IMR-90 (cell line): ENCODE results near the gene GUCY2C. TPM values are rescaled to one million over a fixed set of nuclear protein-coding genes. Genes with fewer than 3 reads are reported as not detected.

ENCODE experiments used
- ATAC-seq: fragments of 200-7000 bp; cut with Tn5 transposase; 2 replicates; pipeline ENCODE4 v1.9.1; 2020; ENCODE audit warnings: low read depth, mild to moderate bottlenecking, moderate library complexity
- BruUV-seq: library from RNA; stranded (reverse); fragments of 400-500 nt; replicated peaks from 2 replicates; lab custom pipeline; 2021; lab: Mats Ljungman, UMichigan
- CTCF ChIA-PET: fragments of 300-600 bp; formaldehyde crosslinking; extraction: SDS; loops from one replicate; lab custom pipeline; 2021; ENCODE audit warnings: antibody characterized with exemption; lab: Yijun Ruan, JAX
- POLR2A ChIA-PET: fragments of 300-600 bp; sonication (Branson Sonifier 250); formaldehyde crosslinking; loops from one replicate; lab custom pipeline; 2022; ENCODE audit warnings: antibody characterized with exemption; ENCODE audit not compliant: unreplicated experiment; lab: Charles Lee
- DNase-seq: peaks from one replicate; pipeline ENCODE4 v3.0.0; 2013
- H2AFZ ChIP-seq: replicated peaks from 2 replicates; pipeline ENCODE3; 2013; ENCODE audit warnings: low read length, mild to moderate bottlenecking; ENCODE audit not compliant: poor library complexity
- H2AK5ac ChIP-seq: 2 replicates; pipeline ENCODE4 v1.6.1; 2013; ENCODE audit warnings: low read depth, low read length, inconsistent platforms
- H2AK9ac ChIP-seq: replicated peaks from 2 replicates; pipeline ENCODE3; 2013; ENCODE audit warnings: mild to moderate bottlenecking, low read depth, low read length, moderate library complexity; ENCODE audit not compliant: poor library complexity
- H2BK120ac ChIP-seq: 2 replicates; pipeline ENCODE4 v1.6.1; 2013; ENCODE audit warnings: low read depth, low read length, inconsistent platforms
- H2BK15ac ChIP-seq: 3 replicates; pipeline ENCODE4 v1.6.1; 2013; ENCODE audit warnings: low read depth, low read length, inconsistent platforms
- H2BK20ac ChIP-seq: 2 replicates; pipeline ENCODE4 v1.6.1; 2013; ENCODE audit warnings: low read depth, mild to moderate bottlenecking, inconsistent platforms, low read length, moderate library complexity
- H2BK5ac ChIP-seq: 2 replicates; pipeline ENCODE4 v1.6.1; 2013; ENCODE audit warnings: mild to moderate bottlenecking, low read depth, low read length, inconsistent platforms; ENCODE audit not compliant: poor library complexity, severe bottlenecking
- H3K14ac ChIP-seq: replicated peaks from 2 replicates; pipeline ENCODE4 v1.6.1; 2013; ENCODE audit warnings: low read depth, low read length, inconsistent platforms
- H3K18ac ChIP-seq: 2 replicates; pipeline ENCODE4 v1.6.1; 2013; ENCODE audit warnings: low read depth, low read length, control low read depth
- H3K23ac ChIP-seq: 2 replicates; pipeline ENCODE4 v1.6.1; 2013; ENCODE audit warnings: low read depth, low read length, inconsistent platforms
- H3K27ac ChIP-seq: 2 replicates; pipeline ENCODE4 v1.5.1; 2013; ENCODE audit warnings: mild to moderate bottlenecking, control low read depth, low read length; ENCODE audit not compliant: insufficient read depth
- H3K27me3 ChIP-seq: 2 replicates; pipeline ENCODE4 v1.6.1; 2013; ENCODE audit warnings: low read length; ENCODE audit not compliant: control insufficient read depth, insufficient read depth
- H3K36me3 ChIP-seq: 2 replicates; pipeline ENCODE4 v1.6.1; 2013; ENCODE audit warnings: low read length, mixed read lengths; ENCODE audit not compliant: control insufficient read depth, insufficient read depth
- H3K4ac ChIP-seq: 2 replicates; pipeline ENCODE4 v1.6.1; 2013; ENCODE audit warnings: low read depth, low read length, inconsistent platforms
- H3K4me1 ChIP-seq: 2 replicates; pipeline ENCODE4 v1.6.1; 2013; ENCODE audit warnings: low read length, mixed read lengths; ENCODE audit not compliant: control insufficient read depth, insufficient read depth
- H3K4me2 ChIP-seq: 2 replicates; pipeline ENCODE4 v1.6.1; 2013; ENCODE audit warnings: low read depth, mild to moderate bottlenecking, control low read depth, low read length, moderate library complexity
- H3K4me3 ChIP-seq: 2 replicates; pipeline ENCODE4 v1.5.1; 2013; ENCODE audit warnings: low read depth, mild to moderate bottlenecking, control low read depth, low read length, moderate library complexity; ENCODE audit not compliant: insufficient read depth
- H3K56ac ChIP-seq: 2 replicates; pipeline ENCODE4 v1.6.1; 2013; ENCODE audit warnings: low read length, inconsistent platforms; ENCODE audit not compliant: insufficient read depth; ENCODE audit errors: extremely low read depth
- H3K79me1 ChIP-seq, 2 experiments: 2 replicates each; pipeline ENCODE4 v1.6.1; 2013; ENCODE audit warnings: low read length in 2 of 2, inconsistent platforms in 1 of 2, low read depth in 1 of 2
- H3K9ac ChIP-seq: 2 replicates; pipeline ENCODE4 v1.6.1; 2013; ENCODE audit warnings: low read depth, low read length, control low read depth
- H3K9me1 ChIP-seq: 2 replicates; pipeline ENCODE4 v1.6.1; 2013; ENCODE audit warnings: low read length, inconsistent platforms; ENCODE audit not compliant: insufficient read depth
- H3K9me3 ChIP-seq: 2 replicates; pipeline ENCODE4 v1.6.1; 2013; ENCODE audit warnings: low read length; ENCODE audit not compliant: control insufficient read depth, insufficient read depth
- H4K20me1 ChIP-seq: 2 replicates; pipeline ENCODE4 v1.6.1; 2013; ENCODE audit warnings: low read length, inconsistent platforms; ENCODE audit not compliant: insufficient read depth
- H4K5ac ChIP-seq: 2 replicates; pipeline ENCODE4 v1.6.1; 2013; ENCODE audit warnings: mild to moderate bottlenecking, low read depth, low read length, control low read depth
- H4K8ac ChIP-seq, 2 experiments: 2 replicates each; pipeline ENCODE4 v1.6.1; 2013; ENCODE audit warnings: low read depth in 2 of 2, low read length in 2 of 2, control low read depth in 1 of 2, inconsistent platforms in 1 of 2
- H4K91ac ChIP-seq: 2 replicates; pipeline ENCODE4 v1.6.1; 2013; ENCODE audit warnings: low read depth, low read length, inconsistent platforms; ENCODE audit not compliant: insufficient read depth
- BHLHE40 ChIP-seq: fragments of 150-350 bp; IDR thresholded peaks from 2 replicates; pipeline ENCODE4 v1.6.1; 2016; ENCODE audit warnings: mild to moderate bottlenecking, low read depth, low read length
- CEBPB ChIP-seq: IDR thresholded peaks from 2 replicates; pipeline ENCODE4 v1.6.1; 2012; ENCODE audit warnings: low read depth, low read length, improper control_type of control experiment
- CHD1 ChIP-seq: IDR thresholded peaks from 2 replicates; pipeline ENCODE4 v1.6.1; 2012; ENCODE audit warnings: low read depth, low read length, improper control_type of control experiment
- CTCF ChIP-seq: conservative IDR thresholded peaks from 2 replicates; pipeline ENCODE4 v1.5.1; 2012; ENCODE audit warnings: mild to moderate bottlenecking, low read depth, low read length, improper control_type of control experiment
- MAFK ChIP-seq: IDR thresholded peaks from 2 replicates; pipeline ENCODE4 v1.6.1; 2012; ENCODE audit warnings: low read depth, low read length, improper control_type of control experiment
- MAZ ChIP-seq: IDR thresholded peaks from 2 replicates; pipeline ENCODE4 v1.6.1; 2012; ENCODE audit warnings: low read depth, mild to moderate bottlenecking, low read length, improper control_type of control experiment, moderate library complexity, borderline replicate concordance
- SMC3 ChIP-seq: fragments of 150-350 bp; IDR thresholded peaks from 2 replicates; pipeline ENCODE4 v1.6.1; 2016; ENCODE audit warnings: low read depth, mild to moderate bottlenecking, antibody characterized with exemption, low read length, moderate library complexity
- USF2 ChIP-seq: fragments of 150-350 bp; IDR thresholded peaks from 2 replicates; pipeline ENCODE4 v1.6.1; 2017; ENCODE audit warnings: mild to moderate bottlenecking, antibody characterized with exemption, low read length, low read depth
- WGBS, 2 experiments: methylation state at CpG; one replicate each; pipeline versions ENCODE4 v1.1.5 to v1.1.7; 2013; ENCODE audit warnings: missing lambda C conversion rate in 2 of 2; ENCODE audit not compliant: insufficient read length in 1 of 2; ENCODE audit errors: extremely low coverage in 2 of 2; 5-methylcytosine and 5-hydroxymethylcytosine counted together
- dilution Hi-C: fragments of 300-500 bp; cut with HindIII; formaldehyde crosslinking; loops from one replicate; pipeline ENCODE4 v1.14.3; 2018; ENCODE audit warnings: low sequenced_read_pairs; ENCODE audit not compliant: unreplicated experiment
- in situ Hi-C: fragments of 300-500 bp; cut with MboI; formaldehyde crosslinking; loops from 3 replicates; pipeline ENCODE4 v1.14.3; 2019; ENCODE audit warnings: low sequenced_read_pairs, inconsistent platforms, mixed read lengths
- intact Hi-C: fragments of 100-400 bp; cut with micrococcal nuclease; formaldehyde crosslinking; loops from 2 replicates; pipeline ENCODE4 v1.10.0; 2022
- polyA plus RNA-seq, 3 experiments: library from polyadenylated mRNA; depleted of rRNA; stranded (reverse); fragments of >200 nt; gene quantifications; 2 replicates each; pipeline ENCODE4 v1.2.3, GENCODE V29; 2012; ENCODE audit warnings: low replicate concordance in 1 of 3
- total RNA-seq: library from RNA; depleted of rRNA; stranded (reverse); fragments of >200 nt; gene quantifications from 2 replicates; pipeline ENCODE4 v1.2.3, GENCODE V29; 2012

Gene GUCY2C
- total and polyA plus RNA-seq, 2 of the 4 experiments (the other 2 are of a cell fraction) = not detected

GRCh38 chr12:14681190-14681589, 15.2 kb downstream of the GUCY2C start:
- H3K18ac ChIP-seq = no peak overlapping the region
- no peaks in the 10 kb centered on the region for H3K9me1 ChIP-seq
- H3K4me3 ChIP-seq = no peak overlapping the region
- intact Hi-C loops = no loop called here
- H3K4me1 ChIP-seq = no peaks in the 10 kb centered on the region
- no peak overlapping the region for H3K56ac ChIP-seq
- no peak overlapping the region for H2AK9ac ChIP-seq
- TF ChIP-seq MAFK (no peak), MAZ (no peak), BHLHE40 (no peak), CEBPB (no peak), CTCF (no peak), CHD1 (no peak), SMC3 (no peak), USF2 (no peak)
- no peak overlapping the region for H4K8ac ChIP-seq
- H4K5ac ChIP-seq = no peak overlapping the region
- H4K91ac ChIP-seq = no peak overlapping the region
- H3K4ac ChIP-seq = no peak overlapping the region
- H3K79me1 ChIP-seq = no peaks in the 10 kb centered on the region
- H3K27me3 ChIP-seq = no peaks in the 10 kb centered on the region
- ATAC-seq = no peak
- no peak overlapping the region for H3K4me2 ChIP-seq
- WGBS, 2 experiments = no CpG with 5 or more reads among the region's 3 CpGs
- no peak overlapping the region for H2BK20ac ChIP-seq
- no peak overlapping the region for H3K27ac ChIP-seq
- no peaks in the 10 kb centered on the region for H3K36me3 ChIP-seq
- no peak overlapping the region for H2BK15ac ChIP-seq
- dilution Hi-C loops = no loop called here
- in situ Hi-C loops = no loop called here
- no peak overlapping the region for H2BK120ac ChIP-seq
- no TSS peak for BruUV-seq
- no peak overlapping the region for H2AK5ac ChIP-seq
- H2AFZ ChIP-seq = no peak overlapping the region
- H3K23ac ChIP-seq = no peak overlapping the region
- ChIA-PET POLR2A (no interaction called here), CTCF (no interaction called here)
- H3K14ac ChIP-seq = no peak overlapping the region
- no peak for DNase-seq
- no peaks in the 10 kb centered on the region for H3K9me3 ChIP-seq
- no peak overlapping the region for H2BK5ac ChIP-seq
- no peaks in the 10 kb centered on the region for H4K20me1 ChIP-seq
- H3K9ac ChIP-seq = no peak overlapping the region
